Hepatocyte (in vitro differentiated cells): ENCODE data around the gene RTN4RL1.

Experiments used
- CTCF ChIP-seq: fragments of 200-600 bp; sonication (generic); IDR thresholded peaks from 2 replicates; pipeline ENCODE4 v1.5.1; 2016; ENCODE audit warnings: antibody characterized with exemption, mild to moderate bottlenecking; ENCODE audit not compliant: poor library complexity
- EZH2 ChIP-seq: fragments of 200-600 bp; sonication (generic); IDR thresholded peaks from 2 replicates; pipeline ENCODE4 v1.6.1; 2016; ENCODE audit warnings: antibody characterized with exemption, mild to moderate bottlenecking, borderline replicate concordance

- TF ChIP-seq CTCF = no peak
- no peak for TF ChIP-seq EZH2
Observed at GRCh38 chr17:1986783-1987451, 38.2 kb downstream of the RTN4RL1 start.
